Smooth muscle cell (in vitro differentiated cells): ENCODE data around the gene EXO1. TPM values are rescaled to one million over a fixed set of nuclear protein-coding genes. Genes with fewer than 3 reads are reported as not detected.

Experiments used
- DNase-seq: peaks from one replicate; lab custom pipeline; 2025; ENCODE audit not compliant: unreplicated experiment; lab: John Stamatoyannopoulos, UW
- H2AFZ ChIP-seq: fragments of 200-600 bp; sonication (generic); 2 replicates; pipeline ENCODE4 v1.6.0; 2016; ENCODE audit warnings: antibody characterized with exemption, low read depth, mild to moderate bottlenecking
- H3F3A ChIP-seq: fragments of 200-600 bp; sonication (generic); 2 replicates; pipeline ENCODE4 v1.6.0; 2017; ENCODE audit warnings: antibody characterized with exemption, low read depth
- H3K27ac ChIP-seq: fragments of 200-600 bp; sonication (generic); 2 replicates; pipeline ENCODE4 v1.5.1; 2016; ENCODE audit warnings: low read depth, mild to moderate bottlenecking
- H3K27me3 ChIP-seq: fragments of 200-600 bp; sonication (generic); 2 replicates; pipeline ENCODE4 v1.6.1; 2016; ENCODE audit warnings: low read depth, mild to moderate bottlenecking
- H3K36me3 ChIP-seq: fragments of 200-600 bp; sonication (generic); 2 replicates; pipeline ENCODE4 v1.5.1; 2016; ENCODE audit warnings: low read depth
- H3K4me1 ChIP-seq: fragments of 200-600 bp; sonication (generic); 2 replicates; pipeline ENCODE4 v1.5.1; 2016; ENCODE audit warnings: low read depth
- H3K4me2 ChIP-seq: fragments of 200-600 bp; sonication (generic); 2 replicates; pipeline ENCODE4 v1.6.0; 2016; ENCODE audit warnings: mild to moderate bottlenecking
- H3K4me3 ChIP-seq: fragments of 200-600 bp; sonication (generic); 2 replicates; pipeline ENCODE4 v1.5.1; 2016; ENCODE audit warnings: mild to moderate bottlenecking
- H3K79me2 ChIP-seq: fragments of 200-600 bp; sonication (generic); 2 replicates; pipeline ENCODE4 v1.6.0; 2016; ENCODE audit warnings: low read depth, mild to moderate bottlenecking
- H3K9ac ChIP-seq: fragments of 200-600 bp; sonication (generic); 2 replicates; pipeline ENCODE4 v1.6.0; 2016; ENCODE audit warnings: low read depth
- H3K9me3 ChIP-seq: fragments of 200-600 bp; sonication (generic); replicated peaks from 2 replicates; pipeline ENCODE4 v1.5.1; 2016; ENCODE audit warnings: low read depth
- H4K20me1 ChIP-seq: fragments of 200-600 bp; sonication (generic); 2 replicates; pipeline ENCODE4 v1.6.0; 2016; ENCODE audit warnings: low read depth
- CTCF ChIP-seq: fragments of 200-600 bp; sonication (generic); IDR thresholded peaks from 2 replicates; pipeline ENCODE4 v1.5.1; 2017; ENCODE audit warnings: borderline replicate concordance, mild to moderate bottlenecking, antibody characterized with exemption; ENCODE audit not compliant: insufficient read depth, poor library complexity, severe bottlenecking
- WGBS: methylation state at CpG from one replicate; pipeline ENCODE4 v1.1.7; 2016; ENCODE audit warnings: low lambda C conversion rate; 5-methylcytosine and 5-hydroxymethylcytosine counted together
- polyA plus RNA-seq: library from polyadenylated mRNA; unstranded; fragments of >200 nt; fragmentation: Nextera tagmentation; extraction: Ambion mirVana; gene quantifications from 2 replicates; pipeline ENCODE4 v1.2.1, GENCODE V29; 2016
- total RNA-seq: library from RNA; depleted of rRNA; stranded (reverse); fragments of >200 nt; gene quantifications from 2 replicates; pipeline ENCODE4 v1.2.3, GENCODE V29; 2014

The EXO1 gene
- total and polyA plus RNA-seq, 2 experiments from 2014 or later = 7.5 to 11.0 TPM

- Histone ChIP-seq H2AFZ (no peak overlapping the region), H3K9ac (no peak overlapping the region), H3F3A (no peaks in the 10 kb centered on the region), H3K4me2 (no peak overlapping the region), H3K79me2 (no peaks in the 10 kb centered on the region), H3K9me3 (no peaks in the 10 kb centered on the region), H4K20me1 (no peaks in the 10 kb centered on the region), H3K4me1 (no peaks in the 10 kb centered on the region), H3K27ac (no peak overlapping the region), H3K27me3 (no peaks in the 10 kb centered on the region), H3K4me3 (no peak overlapping the region), H3K36me3 (no peaks in the 10 kb centered on the region)
- no peak for DNase-seq
- no peak for TF ChIP-seq CTCF
Measured at GRCh38 chr1:241829468-241829867, 18.5 kb upstream of the EXO1 start.

GRCh38 chr1:241834733-241835377, 13.1 kb upstream of the EXO1 start:
- peak; percentile 67 for TF ChIP-seq CTCF
- H3K79me2 ChIP-seq = no peaks in the 10 kb centered on the region
- DNase-seq = no peak

GRCh38 chr1:241836941-241837340, 11.1 kb upstream of the EXO1 start:
- no peaks in the 10 kb centered on the region for H3K9me3 ChIP-seq
- H3K27ac ChIP-seq = no peak overlapping the region
- WGBS = 97% methylated on average over 2 of the region's 2 CpGs
- no peaks in the 10 kb centered on the region for H3K36me3 ChIP-seq
- no peaks in the 10 kb centered on the region for H3K4me1 ChIP-seq
- H3K4me2 ChIP-seq = no peak overlapping the region
- no peak overlapping the region for H3K9ac ChIP-seq
- no peaks in the 10 kb centered on the region for H3K27me3 ChIP-seq
- H4K20me1 ChIP-seq = no peaks in the 10 kb centered on the region
- no peaks in the 10 kb centered on the region for H3K79me2 ChIP-seq
- no peak overlapping the region for H2AFZ ChIP-seq
- DNase-seq = no peak
- no peak for TF ChIP-seq CTCF
- no peak overlapping the region for H3K4me3 ChIP-seq
- H3F3A ChIP-seq = no peaks in the 10 kb centered on the region

More at GRCh38 chr1:241834733-241835377, 13.1 kb upstream of the EXO1 start:
- H3K27me3 ChIP-seq = no peaks in the 10 kb centered on the region
- H4K20me1 ChIP-seq = no peaks in the 10 kb centered on the region
- WGBS = 0% methylated on average over 1 of the region's 1 CpG
- no peak overlapping the region for H3K4me3 ChIP-seq
- H3K4me1 ChIP-seq = no peaks in the 10 kb centered on the region
- H3F3A ChIP-seq = no peaks in the 10 kb centered on the region
- no peaks in the 10 kb centered on the region for H3K9me3 ChIP-seq
- no peak overlapping the region for H3K4me2 ChIP-seq
- no peaks in the 10 kb centered on the region for H3K36me3 ChIP-seq
- H3K27ac ChIP-seq = no peak overlapping the region
- H2AFZ ChIP-seq = no peak overlapping the region
- H3K9ac ChIP-seq = no peak overlapping the region

- Histone ChIP-seq H3F3A (no peaks in the 10 kb centered on the region), H3K27me3 (no peaks in the 10 kb centered on the region), H3K4me2 (peak overlapping the region; percentile 14), H4K20me1 (no peaks in the 10 kb centered on the region), H3K9me3 (no peaks in the 10 kb centered on the region), H3K36me3 (no peaks in the 10 kb centered on the region), H3K9ac (no peak overlapping the region), H3K4me3 (no peak overlapping the region), H3K79me2 (no peaks in the 10 kb centered on the region), H3K27ac (peak overlapping the region; percentile 77), H3K4me1 (no peaks in the 10 kb centered on the region), H2AFZ (no peak overlapping the region)
- DNase-seq = no peak
- 91% methylated on average over 5 of the region's 5 CpGs for WGBS
- no peak for TF ChIP-seq CTCF
Measured at GRCh38 chr1:241837416-241837815, 10.6 kb upstream of the EXO1 start.
